DND-41 (cell line): ENCODE results near the gene REEP6.

Experiments
- ATAC-seq: fragments of 200-7000 bp; cut with Tn5 transposase; 3 replicates; pipeline ENCODE4 v1.9.1; 2021; ENCODE audit warnings: low read depth; ENCODE audit not compliant: insufficient read depth
- DNase-seq: peaks from one replicate; pipeline ENCODE4 v3.0.0-alpha.2; 2020
- H2AFZ ChIP-seq: 2 replicates; pipeline ENCODE4 v1.6.0; 2012; ENCODE audit warnings: low read depth, low read length
- H3K27ac ChIP-seq: 2 replicates; pipeline ENCODE4 v1.5.1; 2012; ENCODE audit warnings: low read length, inconsistent platforms
- H3K27me3 ChIP-seq: fragments of 200-600 bp; sonication (generic); 2 replicates; pipeline ENCODE4 v1.6.0; 2012; ENCODE audit warnings: low read length, mild to moderate bottlenecking, inconsistent platforms; ENCODE audit not compliant: insufficient read depth, poor library complexity
- H3K36me3 ChIP-seq: 2 replicates; pipeline ENCODE4 v1.5.1; 2012; ENCODE audit warnings: low read length, inconsistent platforms; ENCODE audit not compliant: insufficient read depth
- H3K4me1 ChIP-seq: 2 replicates; pipeline ENCODE4 v1.5.1; 2012; ENCODE audit warnings: mild to moderate bottlenecking, low read length; ENCODE audit not compliant: insufficient read depth
- H3K4me2 ChIP-seq: 2 replicates; pipeline ENCODE4 v1.6.0; 2012; ENCODE audit warnings: mild to moderate bottlenecking, moderate library complexity, low read length, inconsistent platforms; ENCODE audit not compliant: insufficient read depth
- H3K4me3 ChIP-seq, 2 experiments: fragments of 200-600 bp in 1 of 2; shearing (Covaris generic) in 1 of 2; 2 replicates each; pipeline ENCODE4 v1.5.1; 2012 to 2016; ENCODE audit warnings: inconsistent platforms in 2 of 2, low read length in 2 of 2, mild to moderate bottlenecking in 2 of 2, low read depth in 1 of 2, moderate library complexity in 1 of 2
- H3K79me2 ChIP-seq: 2 replicates; pipeline ENCODE4 v1.6.0; 2012; ENCODE audit warnings: low read length, inconsistent platforms; ENCODE audit not compliant: insufficient read depth
- H3K9ac ChIP-seq: 2 replicates; pipeline ENCODE4 v1.6.0; 2012; ENCODE audit warnings: low read depth, mild to moderate bottlenecking, inconsistent platforms, low read length, moderate library complexity
- H3K9me3 ChIP-seq: 2 replicates; pipeline ENCODE4 v1.5.1; 2012; ENCODE audit warnings: low read length, moderate library complexity, mild to moderate bottlenecking, inconsistent platforms; ENCODE audit not compliant: insufficient read depth, severe bottlenecking
- H4K20me1 ChIP-seq: 2 replicates; pipeline ENCODE4 v1.6.0; 2012; ENCODE audit warnings: low read length; ENCODE audit not compliant: insufficient read depth
- EZH2 ChIP-seq: IDR thresholded peaks from 3 replicates; pipeline ENCODE4 v1.6.1; 2012; ENCODE audit warnings: borderline replicate concordance, low read depth, mild to moderate bottlenecking, moderate library complexity, low read length, inconsistent platforms; ENCODE audit not compliant: severe bottlenecking
- TF ChIP-seq, protein P1 (sequence below): IDR thresholded peaks from 2 replicates; pipeline ENCODE4 v1.5.1; 2012; ENCODE audit warnings: borderline replicate concordance, low read length, moderate library complexity, mild to moderate bottlenecking; ENCODE audit not compliant: poor library complexity, severe bottlenecking; ENCODE audit errors: extremely low read depth

Gene REEP6

DNA sequence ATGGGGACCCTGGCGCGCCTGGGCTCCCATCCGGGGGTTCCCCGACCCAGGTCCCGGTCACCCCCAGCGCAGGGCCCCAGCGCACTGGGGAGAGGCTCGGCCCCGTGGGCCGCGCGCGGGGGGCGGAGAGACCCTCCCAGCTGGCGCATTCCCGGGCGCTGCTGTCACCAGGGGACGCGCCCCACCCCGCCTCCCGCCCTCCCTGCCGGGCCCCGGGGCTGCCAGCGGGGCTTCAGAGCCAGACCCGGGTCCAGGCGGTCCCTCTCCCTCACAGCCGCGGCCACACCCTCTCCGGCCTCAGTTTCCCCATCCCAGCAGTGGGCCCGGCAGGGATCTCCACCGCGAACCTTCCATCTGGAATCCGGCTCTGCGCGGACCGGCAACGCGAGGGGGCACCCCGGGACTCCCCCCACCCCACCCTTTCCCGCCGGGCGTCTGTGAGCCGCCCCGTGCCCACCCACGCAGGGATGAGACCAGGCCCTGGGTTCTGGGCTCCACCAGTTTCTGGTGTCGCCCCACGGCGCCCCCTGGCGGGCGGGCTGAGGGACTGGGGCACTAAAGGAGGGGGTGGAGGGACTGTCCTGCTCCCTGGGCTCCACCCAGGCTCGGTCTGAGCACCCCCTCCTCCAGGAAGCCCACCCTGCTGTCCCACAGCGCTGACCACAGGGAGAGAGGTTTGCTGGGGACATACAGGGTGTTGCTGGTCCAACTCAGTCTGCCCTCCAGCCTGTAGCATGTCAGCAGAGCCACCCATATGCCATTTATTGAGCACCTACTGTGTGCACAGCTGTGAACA lies 22.7 kb downstream of the REEP6 start:
- ATAC-seq (peak; percentile 72), DNase-seq (peak; percentile 47)
- Histone ChIP-seq H3K4me1 (no peaks in the 10 kb centered on the region), H4K20me1 (no peaks in the 10 kb centered on the region; the same call in 1 of the 2 replicates), H3K27me3 (no peaks in the 10 kb centered on the region), H3K9ac (no peak overlapping the region), H3K36me3 (no peaks in the 10 kb centered on the region), H3K27ac (no peak overlapping the region), H3K9me3 (no peaks in the 10 kb centered on the region), H2AFZ (no peak overlapping the region), H3K79me2 (no peaks in the 10 kb centered on the region), H3K4me2 (no peak overlapping the region), H3K4me3 (no peak overlapping the region)
- TF ChIP-seq, protein P1, sequence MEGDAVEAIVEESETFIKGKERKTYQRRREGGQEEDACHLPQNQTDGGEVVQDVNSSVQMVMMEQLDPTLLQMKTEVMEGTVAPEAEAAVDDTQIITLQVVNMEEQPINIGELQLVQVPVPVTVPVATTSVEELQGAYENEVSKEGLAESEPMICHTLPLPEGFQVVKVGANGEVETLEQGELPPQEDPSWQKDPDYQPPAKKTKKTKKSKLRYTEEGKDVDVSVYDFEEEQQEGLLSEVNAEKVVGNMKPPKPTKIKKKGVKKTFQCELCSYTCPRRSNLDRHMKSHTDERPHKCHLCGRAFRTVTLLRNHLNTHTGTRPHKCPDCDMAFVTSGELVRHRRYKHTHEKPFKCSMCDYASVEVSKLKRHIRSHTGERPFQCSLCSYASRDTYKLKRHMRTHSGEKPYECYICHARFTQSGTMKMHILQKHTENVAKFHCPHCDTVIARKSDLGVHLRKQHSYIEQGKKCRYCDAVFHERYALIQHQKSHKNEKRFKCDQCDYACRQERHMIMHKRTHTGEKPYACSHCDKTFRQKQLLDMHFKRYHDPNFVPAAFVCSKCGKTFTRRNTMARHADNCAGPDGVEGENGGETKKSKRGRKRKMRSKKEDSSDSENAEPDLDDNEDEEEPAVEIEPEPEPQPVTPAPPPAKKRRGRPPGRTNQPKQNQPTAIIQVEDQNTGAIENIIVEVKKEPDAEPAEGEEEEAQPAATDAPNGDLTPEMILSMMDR, result peak; percentile 64
- no peak for TF ChIP-seq EZH2

DNA sequence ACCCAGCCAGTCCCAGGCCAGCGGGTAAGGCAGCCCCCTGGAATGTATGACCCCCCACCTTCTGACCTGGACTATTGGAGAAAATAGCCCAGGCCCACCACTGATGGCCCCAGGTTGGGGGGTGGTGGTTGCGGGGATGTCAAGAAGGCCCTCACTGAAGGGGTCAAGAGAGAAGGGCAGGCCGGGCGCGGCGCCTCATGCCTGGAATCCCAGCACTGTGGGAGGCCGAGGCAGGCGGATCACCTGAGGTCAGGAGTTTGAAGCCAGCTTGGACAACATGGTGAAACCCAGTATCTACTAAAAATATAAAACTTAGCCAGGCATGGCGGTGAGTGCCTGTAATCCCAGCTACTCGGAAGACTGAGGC lies 23.3 kb downstream of the REEP6 start:
- no peak overlapping the region for H2AFZ ChIP-seq
- no peak for ATAC-seq
- no peak overlapping the region for H3K27ac ChIP-seq
- no peak for DNase-seq
- H3K79me2 ChIP-seq, result no peaks in the 10 kb centered on the region
- no peak overlapping the region for H3K4me2 ChIP-seq
- H3K27me3 ChIP-seq, result no peaks in the 10 kb centered on the region
- no peaks in the 10 kb centered on the region for H3K4me1 ChIP-seq
- TF ChIP-seq, protein P1, result no peak
- no peak for TF ChIP-seq EZH2
- H3K9ac ChIP-seq, result no peak overlapping the region
- H3K4me3 ChIP-seq, result no peak overlapping the region
- H4K20me1 ChIP-seq, result no peaks in the 10 kb centered on the region; the same call in 1 of the 2 replicates
- no peaks in the 10 kb centered on the region for H3K9me3 ChIP-seq
- H3K36me3 ChIP-seq, result no peaks in the 10 kb centered on the region

DNA sequence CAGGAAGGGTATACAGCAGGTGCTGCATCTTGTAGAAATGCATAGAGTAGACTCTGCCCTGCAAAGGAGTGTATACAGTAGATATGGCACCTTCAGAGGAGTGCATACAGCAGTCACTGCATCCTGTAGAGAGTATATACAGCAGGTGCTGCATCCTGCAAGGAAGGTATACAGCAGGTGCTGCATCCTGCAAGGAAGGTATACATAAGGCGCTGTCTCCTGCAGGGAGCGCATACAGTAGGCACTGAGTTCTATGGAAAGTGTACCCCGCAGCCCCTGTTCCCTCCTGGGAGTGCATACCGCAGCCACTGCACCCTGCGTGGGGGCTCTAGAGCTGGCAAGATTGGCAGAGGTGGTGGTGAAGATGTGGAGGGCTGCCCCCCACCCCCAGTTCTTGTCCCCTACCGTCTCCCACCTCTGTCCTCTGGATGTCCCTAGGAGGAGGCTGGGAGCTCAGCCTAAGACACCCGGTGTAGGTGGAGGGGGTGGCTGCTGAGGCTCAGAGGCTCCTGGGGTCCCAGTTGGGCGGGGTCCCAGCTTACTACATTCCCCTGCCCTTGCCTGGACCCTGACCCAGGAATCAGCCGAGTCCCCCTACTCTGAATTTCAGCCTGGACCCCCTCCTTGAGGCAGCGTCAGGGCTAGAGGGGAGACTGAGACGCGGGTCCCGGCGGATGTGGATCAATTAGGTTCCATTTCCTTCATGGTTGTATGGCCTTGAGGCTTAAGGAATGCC lies 24.2 kb downstream of the REEP6 start:
- H4K20me1 ChIP-seq, result no peaks in the 10 kb centered on the region; the same call in 1 of the 2 replicates
- H3K9me3 ChIP-seq, result no peaks in the 10 kb centered on the region
- H3K9ac ChIP-seq, result no peak overlapping the region
- no peak for ATAC-seq
- DNase-seq, result no peak
- TF ChIP-seq, protein P1, result no peak
- TF ChIP-seq EZH2, result no peak
- H3K36me3 ChIP-seq, result no peaks in the 10 kb centered on the region
- H3K4me2 ChIP-seq, result no peak overlapping the region
- H3K4me3 ChIP-seq, result no peak overlapping the region
- no peak overlapping the region for H2AFZ ChIP-seq
- no peak overlapping the region for H3K27ac ChIP-seq
- H3K27me3 ChIP-seq, result no peaks in the 10 kb centered on the region
- H3K4me1 ChIP-seq, result no peaks in the 10 kb centered on the region
- no peaks in the 10 kb centered on the region for H3K79me2 ChIP-seq
